AG04449 (cell line): Measurements from ENCODE around the gene DGKI.

Experiments used
- CTCF ChIA-PET: fragments of 350-600 bp; formaldehyde crosslinking; extraction: SDS; loops from one replicate; lab custom pipeline; 2021; ENCODE audit warnings: antibody characterized with exemption; lab: Yijun Ruan, JAX
- POLR2A ChIA-PET: fragments of 400-600, 350-600 bp; formaldehyde crosslinking; extraction: SDS; loops from one replicate; lab custom pipeline; 2020; ENCODE audit warnings: antibody characterized with exemption, inconsistent platforms; lab: Yijun Ruan, JAX
- DNase-seq: peaks from one replicate; pipeline ENCODE4 v3.0.0-alpha.2; 2010; ENCODE audit warnings: low read depth, low spot score
- H3K4me3 ChIP-seq: 2 replicates; pipeline ENCODE4 v1.5.1; 2011; ENCODE audit warnings: low read depth, mild to moderate bottlenecking, control low read depth, low read length
- CTCF ChIP-seq: IDR thresholded peaks from one replicate; pipeline ENCODE4 v1.5.1; 2011; ENCODE audit warnings: mild to moderate bottlenecking, moderate library complexity, low read length, control low read depth, inconsistent platforms; ENCODE audit not compliant: insufficient read depth; ENCODE audit errors: missing control alignments

Gene DGKI

GRCh38 chr7:137399827-137400823 lies 446.6 kb downstream of the DGKI start:
- TF ChIP-seq CTCF = no peak
- ChIA-PET POLR2A (no interaction called here), CTCF (no interaction called here)
- H3K4me3 ChIP-seq = no peak overlapping the region
- DNase-seq = peak; percentile 17

- DNase-seq = no peak
- no peak overlapping the region for H3K4me3 ChIP-seq
- POLR2A ChIA-PET = no interaction called here
- CTCF ChIA-PET = no interaction called here
- no peak for TF ChIP-seq CTCF
These were observed 450.7 kb downstream of the DGKI start for GRCh38 chr7:137396051-137396450.

- H3K4me3 ChIP-seq = no peak overlapping the region
- TF ChIP-seq CTCF = no peak
- POLR2A ChIA-PET = no interaction called here
- CTCF ChIA-PET = no interaction called here
- DNase-seq = no peak
These were observed 451.4 kb downstream of the DGKI start for GRCh38 chr7:137395420-137395819.

GRCh38 chr7:137393570-137393969 lies 453.2 kb downstream of the DGKI start:
- ChIA-PET CTCF (interaction anchor here (0.8 kb wide), 1 partner anchor 9 kb away, joined by 3 read pairs; no protein-coding TSS in a partner anchor), POLR2A (no interaction called here)
- no peak overlapping the region for H3K4me3 ChIP-seq
- no peak for TF ChIP-seq CTCF
- no peak for DNase-seq

GRCh38 chr7:137390076-137390475 lies 456.7 kb downstream of the DGKI start:
- no peak for DNase-seq
- H3K4me3 ChIP-seq = no peak overlapping the region
- ChIA-PET CTCF (no interaction called here), POLR2A (no interaction called here)
- TF ChIP-seq CTCF = no peak

GRCh38 chr7:137388916-137389315 lies 457.9 kb downstream of the DGKI start:
- no peak for TF ChIP-seq CTCF
- no peak overlapping the region for H3K4me3 ChIP-seq
- DNase-seq = no peak
- ChIA-PET CTCF (no interaction called here), POLR2A (no interaction called here)
